Activated T-helper 2 cell treated with anti-CD3 and anti-CD28 coated beads, Interferon-gamma antibody, Interleukin-2, Interleukin-4, amounts not matched to agents 10 μg/mL and 5 μg/mL and 100 μg/mL, durations not matched to agents 14 hours and 24 hours and 36 hours (primary cell): ENCODE data around the gene SQOR. TPM values are rescaled to one million over a fixed set of nuclear protein-coding genes. Genes with fewer than 3 reads are reported as not detected.

Source experiments
- total RNA-seq: library from RNA; stranded (reverse); gene quantifications from 2 replicates; pipeline ENCODE4 v1.2.3, GENCODE V29; 2022

SQOR gene
- total RNA-seq, 1 donor from 2014 or later: 115 TPM

Other genes with a start within 250 kb of the SQOR start
- 0.74 and 1.0 TPM in 2 replicates for gene SLC30A4, start 112.3 kb upstream of the SQOR start, total RNA-seq
- gene BLOC1S6, start 47.6 kb upstream of the SQOR start, total RNA-seq: 49.7 and 50.2 TPM in 2 replicates